ENCODE measurements around the gene MACROD1.
"Not testable (repeated sequence)": the region's sequence is repeated elsewhere in the genome, so short reads cannot be mapped to it uniquely, and the experiment has no call there.

Gene MACROD1

DNA sequence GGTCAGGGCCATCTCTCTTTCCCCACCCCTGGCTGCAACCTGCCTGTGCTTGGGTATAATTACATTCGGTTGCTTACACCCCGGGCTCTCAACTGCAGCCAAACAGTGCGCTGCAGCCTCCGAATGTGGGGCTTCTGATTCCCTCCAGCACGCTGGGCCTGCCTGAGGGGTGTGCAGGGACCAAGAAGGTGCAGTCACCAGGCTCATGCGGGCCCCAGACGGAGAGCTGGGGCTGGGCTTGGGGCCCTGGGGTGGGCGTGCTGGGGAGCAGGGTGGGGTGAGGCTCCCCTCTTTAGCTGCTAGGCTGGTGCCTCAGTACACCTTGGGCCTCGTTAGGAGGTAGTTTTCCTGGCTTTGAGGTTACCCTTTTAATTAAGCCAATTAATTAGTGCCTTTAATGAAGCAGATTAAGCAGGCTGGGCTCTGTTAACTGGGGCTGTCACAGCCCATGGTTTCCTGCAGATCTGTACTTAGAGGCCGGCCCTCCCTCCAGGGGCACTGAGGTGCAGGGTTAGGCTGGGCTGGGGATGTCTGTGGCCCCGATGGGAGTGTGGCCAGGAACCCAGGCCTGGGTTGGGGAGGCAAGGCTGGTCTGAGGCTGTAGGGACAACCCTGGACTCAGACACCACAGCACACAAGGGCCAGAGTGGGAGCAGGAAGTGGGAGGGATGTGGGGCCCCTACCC is 112.8 kb downstream of the MACROD1 start:
- no peak for DNase-seq

DNA sequence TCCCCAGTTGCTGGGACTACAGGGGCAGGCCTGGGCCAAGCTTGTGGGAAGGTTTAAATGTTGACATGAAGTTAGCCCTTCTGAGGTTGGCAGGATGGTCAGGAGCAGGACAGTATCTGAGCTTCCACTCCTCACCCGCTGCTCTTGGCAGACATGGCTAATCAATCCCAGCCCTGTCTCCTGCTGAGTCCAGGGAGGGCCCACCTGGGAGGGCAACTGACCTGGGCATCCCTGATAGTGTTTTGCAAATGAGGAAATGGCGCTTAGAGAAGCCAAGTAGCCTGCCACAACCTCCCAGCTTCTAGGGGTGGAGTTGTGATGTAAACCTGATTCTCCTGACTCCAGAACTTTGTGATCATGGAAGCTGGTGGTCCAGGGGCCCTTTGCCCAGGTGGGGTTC is 113.5 kb downstream of the MACROD1 start:
- no peak for DNase-seq

DNA sequence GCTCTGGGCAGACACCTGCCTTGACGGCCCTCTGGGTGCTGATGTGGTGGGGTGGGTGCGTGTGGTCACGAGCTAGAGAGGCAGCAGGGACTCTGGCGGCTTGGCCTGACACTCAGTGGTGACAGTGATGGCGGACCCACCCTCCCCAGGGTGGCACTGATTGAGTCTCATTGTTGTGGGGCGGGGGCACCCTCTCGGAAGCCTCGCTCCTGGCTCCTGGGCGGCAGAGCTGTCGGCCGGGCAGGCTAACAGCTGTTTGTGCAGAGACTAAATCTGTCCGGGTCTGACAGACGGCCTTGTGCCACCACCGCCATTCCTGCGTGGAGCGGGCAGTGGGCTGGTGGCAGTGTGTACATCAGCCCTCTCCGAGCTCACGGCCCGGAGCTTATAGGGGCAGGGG is 114.6 kb downstream of the MACROD1 start:
- DNase-seq: no peak

DNA sequence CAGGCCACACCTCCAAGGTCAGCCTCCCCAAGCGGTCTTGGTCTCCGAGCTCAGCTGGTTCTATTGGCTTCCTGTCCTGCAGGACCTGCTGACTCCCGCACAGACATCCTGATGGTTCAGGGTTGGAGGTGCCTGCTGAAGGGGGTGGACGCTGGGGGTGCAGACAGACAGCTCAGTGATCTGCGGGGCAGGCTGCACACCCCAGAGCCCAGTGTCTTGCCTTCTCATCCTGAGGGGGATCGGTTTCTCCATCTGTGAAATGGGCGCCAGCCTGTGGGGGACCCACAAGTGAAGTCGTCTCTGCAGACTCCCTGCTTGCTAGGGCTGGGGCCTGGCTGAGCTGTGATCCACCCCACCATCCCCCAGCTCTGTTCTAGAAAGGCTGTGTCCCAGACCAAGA is 116.4 kb downstream of the MACROD1 start:
- DNase-seq: no peak

GRCh38 chr11:64048042-64048854 is 117.7 kb downstream of the MACROD1 start:
- no peak for DNase-seq

DNA sequence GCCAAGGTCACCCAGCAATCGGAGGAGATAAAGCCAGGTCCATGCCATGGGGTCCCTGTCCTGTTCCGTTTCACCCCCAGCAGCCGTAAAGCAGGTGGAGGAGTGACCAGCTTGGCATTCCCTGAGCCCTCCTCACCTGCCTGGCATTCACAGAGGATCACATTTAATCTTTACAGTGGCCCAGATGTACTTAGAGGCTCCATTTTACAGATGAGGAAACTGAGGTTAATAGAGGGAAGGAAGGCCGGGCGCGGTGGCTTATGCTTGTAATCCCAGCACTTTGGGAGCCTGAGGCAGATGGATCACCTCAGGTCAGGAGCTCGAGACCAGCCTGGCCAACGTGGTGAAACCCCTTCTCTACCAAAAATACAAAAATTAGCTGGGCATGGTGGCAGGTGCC is 118.5 kb downstream of the MACROD1 start:
- DNase-seq: not testable (repeated sequence)

DNA sequence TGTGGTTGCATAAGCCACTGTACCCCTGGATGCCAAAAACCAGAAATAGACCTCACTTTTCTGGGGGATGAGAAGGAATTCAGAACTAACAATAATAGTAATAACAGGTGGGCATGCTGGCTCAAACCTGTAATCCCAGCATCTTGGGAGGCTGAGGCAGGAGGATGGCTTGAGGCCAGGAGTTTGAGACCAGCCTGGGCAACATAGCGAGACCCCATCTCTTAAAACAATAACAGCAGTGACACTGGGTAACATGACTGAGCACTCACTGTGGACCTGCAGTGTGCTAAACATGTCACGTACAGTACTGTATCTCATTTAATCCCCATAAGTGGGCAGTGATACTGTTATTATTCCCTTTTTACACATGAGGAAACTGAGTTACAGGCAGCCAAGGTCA is 120.2 kb downstream of the MACROD1 start:
- DNase-seq: no peak

GRCh38 chr11:64044730-64045393 is 121.1 kb downstream of the MACROD1 start:
- peak; percentile 28 for DNase-seq

DNA sequence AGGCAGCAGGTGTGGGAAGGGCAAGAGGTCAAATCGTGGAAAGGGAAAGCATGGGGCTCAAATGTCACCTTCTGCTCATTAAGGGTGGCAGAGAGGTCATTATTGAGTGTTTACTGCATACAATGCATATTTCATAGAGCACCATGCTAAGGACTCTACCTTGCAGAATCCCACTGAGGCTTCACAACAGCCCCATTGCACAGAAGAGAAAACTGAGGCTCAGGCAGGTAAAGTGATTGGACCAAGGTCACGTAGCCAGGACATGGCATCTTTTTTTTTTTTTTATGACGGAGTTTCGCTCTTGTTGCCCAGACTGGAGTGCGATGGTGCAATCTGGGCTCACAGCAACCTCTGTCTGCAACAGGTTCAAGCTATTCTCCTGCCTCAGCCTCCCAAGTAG is 122.4 kb downstream of the MACROD1 start:
- no peak for DNase-seq

- no peak for DNase-seq
Measured at GRCh38 chr11:64042301-64042700, 123.6 kb downstream of the MACROD1 start.

- no peak for DNase-seq
Measured at GRCh38 chr11:64041846-64042245, 124.1 kb downstream of the MACROD1 start.

DNA sequence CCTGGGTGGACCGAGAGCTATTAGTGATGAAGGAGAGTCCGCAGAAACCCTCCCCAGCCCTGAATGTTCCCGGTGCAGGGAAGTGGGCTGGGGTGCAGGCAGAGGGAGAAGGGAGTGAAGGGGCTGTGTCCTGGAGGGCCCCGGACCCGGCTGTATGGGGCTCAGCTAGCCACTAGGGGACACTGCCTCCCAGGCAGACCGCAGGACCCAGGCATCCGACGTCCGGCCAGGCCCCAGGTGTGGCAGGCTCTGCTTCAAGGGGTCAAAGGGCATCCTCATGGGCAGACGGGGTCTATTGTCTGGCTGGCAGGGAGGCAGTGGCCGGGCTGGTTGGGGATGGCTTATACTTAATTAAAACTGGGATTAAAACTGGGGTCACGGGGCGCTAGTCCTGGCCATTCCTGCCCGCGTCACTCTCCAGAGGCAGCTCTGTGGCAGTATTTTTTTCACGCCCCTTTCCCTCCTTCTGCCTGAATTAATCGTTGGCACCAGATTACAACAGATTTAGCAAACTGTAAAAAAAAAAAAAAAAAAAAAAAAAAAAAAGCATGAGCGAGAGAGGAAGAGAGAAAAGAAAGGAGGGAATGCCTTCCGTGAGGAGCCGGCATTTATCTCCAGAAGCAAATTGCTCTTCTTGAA is 125.1 kb downstream of the MACROD1 start:
- DNase-seq: no peak

- DNase-seq: no peak
Measured at GRCh38 chr11:64039012-64039665, 126.8 kb downstream of the MACROD1 start.

GRCh38 chr11:64038500-64038899 is 127.4 kb downstream of the MACROD1 start:
- DNase-seq: no peak

GRCh38 chr11:64037027-64037634 is 128.8 kb downstream of the MACROD1 start:
- DNase-seq: no peak

DNA sequence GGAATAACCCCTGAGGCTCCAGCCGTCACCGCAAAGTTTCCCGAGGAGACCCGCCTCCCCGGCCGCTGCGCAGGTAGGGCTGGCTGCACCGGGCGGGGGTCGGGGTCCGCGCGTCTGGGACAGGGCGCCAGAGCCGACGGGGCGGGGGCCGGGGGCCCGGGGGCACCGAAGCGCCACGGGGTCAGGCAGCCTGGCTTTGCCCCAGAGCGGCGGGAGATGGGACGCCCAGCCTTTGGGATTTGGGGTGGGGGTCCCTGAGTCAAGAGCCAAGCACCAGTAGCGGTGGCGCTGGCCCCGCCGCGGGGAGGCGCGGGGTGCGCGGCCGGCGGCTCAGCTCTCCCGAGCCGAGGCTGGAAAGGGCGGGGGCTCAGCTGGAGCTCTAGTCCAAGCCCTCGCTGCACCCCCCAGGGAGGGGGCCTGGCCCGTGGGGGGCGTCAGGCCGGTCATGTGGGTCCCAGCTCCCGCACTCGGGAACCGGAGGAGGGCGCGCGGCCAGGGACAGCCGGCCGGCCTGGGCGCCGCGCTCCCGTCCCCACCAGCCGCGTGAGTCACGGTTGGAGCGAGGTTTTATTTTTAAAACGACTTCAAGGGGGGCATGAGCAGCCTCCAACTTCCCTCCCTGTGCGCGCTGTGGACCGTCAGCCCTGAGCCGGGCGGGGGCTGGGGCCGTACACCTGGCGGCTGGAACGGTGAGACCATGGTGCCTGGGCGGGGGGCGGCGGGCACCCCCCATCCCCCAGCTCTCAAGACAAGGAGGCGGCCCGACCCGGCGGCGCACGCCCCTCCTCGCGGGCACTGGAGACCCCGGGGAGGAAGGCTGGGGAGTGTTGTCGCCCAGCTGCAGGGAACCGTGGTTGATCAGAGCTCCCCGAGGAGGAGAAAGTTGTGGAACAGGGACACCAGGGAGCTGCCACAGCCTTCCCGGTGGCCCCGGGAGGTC is 129.6 kb downstream of the MACROD1 start:
- peak; percentile 84 for DNase-seq

DNA sequence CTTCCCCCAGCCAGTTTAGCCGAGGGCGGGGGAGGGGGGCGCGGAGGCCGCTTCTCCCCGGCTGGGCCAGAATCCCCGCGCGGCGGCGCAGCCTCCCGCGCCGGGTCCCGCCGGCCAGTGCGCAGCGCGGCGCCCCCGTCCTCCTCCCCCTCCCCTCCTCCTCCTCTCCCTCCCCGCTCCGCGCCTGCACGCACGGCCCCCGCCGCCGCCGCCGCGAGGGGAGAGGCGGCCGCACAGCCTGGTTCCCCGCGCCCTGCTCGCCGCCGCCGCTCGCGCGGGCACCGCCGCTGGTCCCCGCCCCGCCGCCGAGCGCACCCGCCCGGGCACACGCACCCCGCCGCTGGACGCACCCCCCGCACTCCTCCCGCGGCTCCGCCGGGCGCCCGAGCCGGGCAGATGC is 130.3 kb downstream of the MACROD1 start, which contains the start of gene FLRT1:
Gene FLRT1 (plus strand): TSS at position 356 of the 400 bp plus-strand sequence. CDS start 80,337 bp downstream, outside the sequence.
- no peak for DNase-seq

- no peak for DNase-seq
Measured at GRCh38 chr11:64035081-64035524, 130.8 kb downstream of the MACROD1 start.

GRCh38 chr11:64034411-64034811 is 131.5 kb downstream of the MACROD1 start:
- DNase-seq: no peak

- no peak for DNase-seq
Measured at GRCh38 chr11:64032050-64032449, 133.9 kb downstream of the MACROD1 start.

DNA sequence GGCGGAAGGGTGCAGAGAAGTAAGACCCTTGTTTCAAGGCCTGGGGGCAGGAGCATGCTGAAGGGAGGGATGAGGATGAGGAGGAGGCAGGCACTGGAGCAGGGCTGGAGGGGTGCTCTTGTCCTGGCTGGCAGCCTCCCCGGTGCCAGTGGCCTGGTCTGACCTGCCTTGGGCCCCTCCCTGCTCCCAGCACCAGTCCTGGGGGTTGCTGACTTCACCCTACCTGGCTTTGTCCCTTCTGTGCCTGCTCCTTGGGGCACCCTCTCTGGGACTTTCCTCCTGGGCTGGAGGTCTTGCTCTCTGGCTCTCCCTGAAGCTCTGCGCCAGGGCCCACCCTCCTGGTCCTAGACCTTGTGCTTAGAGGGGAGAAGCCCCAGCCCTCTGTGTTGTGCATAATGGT is 134.9 kb downstream of the MACROD1 start:
- DNase-seq: no peak
